HG03039 (cell line): ENCODE measurements around the gene DNAJC19.
"Not testable (repeated sequence)": the region's sequence is repeated elsewhere in the genome, so short reads cannot be mapped to it uniquely, and the experiment has no call there.

Experiments used
- ATAC-seq: cut with Tn5 transposase; IDR thresholded peaks from one replicate; pipeline ENCODE4 v1.9.1; 2021; ENCODE audit warnings: mild to moderate bottlenecking, moderate library complexity; ENCODE audit not compliant: unreplicated experiment

DNAJC19 gene

GRCh38 chr3:180989291-180990163 lies at the start of gene DNAJC19:
TSS of gene DNAJC19 (minus strand) at chr3:180989736. CDS start at chr3:180989602, 134 bp downstream.
- peak; percentile 95 for ATAC-seq

GRCh38 chr3:181030948-181031347 lies 41.4 kb upstream of the DNAJC19 start:
- no peak for ATAC-seq

DNA sequence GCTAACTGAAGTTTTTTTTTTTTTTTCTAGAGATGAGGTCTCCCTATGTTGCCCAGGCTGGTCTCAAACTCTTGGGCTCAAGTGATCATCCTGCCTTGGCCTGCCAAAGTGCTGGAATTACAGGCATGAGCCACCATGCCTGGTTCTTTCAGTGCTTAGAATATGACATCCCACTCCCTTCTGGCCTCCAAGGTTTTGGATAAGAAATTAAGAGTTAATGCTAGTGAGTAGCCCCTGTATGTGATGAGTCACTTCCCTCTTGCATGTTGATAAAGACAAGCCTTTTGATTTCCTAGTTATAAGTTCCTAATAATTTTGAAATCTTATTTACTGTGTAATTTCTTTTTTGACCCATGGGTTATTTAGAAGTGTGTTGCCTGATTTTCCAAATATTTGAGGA lies 35.7 kb upstream of the DNAJC19 start:
- ATAC-seq: no peak

- no peak for ATAC-seq
These were observed 28.2 kb upstream of the DNAJC19 start for GRCh38 chr3:181017690-181018089.

DNA sequence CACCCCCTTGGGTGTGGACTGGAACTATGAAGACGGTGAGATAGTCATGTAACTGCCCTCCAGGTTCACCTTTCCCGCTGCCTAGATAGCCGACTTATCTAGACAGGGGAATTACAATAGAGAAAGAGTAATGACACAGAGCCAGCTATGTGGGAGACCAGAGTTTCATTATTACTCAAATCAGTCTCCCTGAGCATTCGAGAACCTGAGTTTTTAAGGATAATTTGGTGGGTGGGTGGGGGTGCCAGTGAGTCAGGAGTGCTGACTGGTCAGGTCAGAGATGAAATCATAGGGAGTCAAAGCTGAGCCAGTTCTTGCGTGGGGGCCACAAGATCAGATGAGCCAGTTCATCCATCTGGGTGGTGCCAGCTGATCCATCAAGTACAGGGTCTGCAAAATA lies 19.7 kb upstream of the DNAJC19 start:
- no peak for ATAC-seq

DNA sequence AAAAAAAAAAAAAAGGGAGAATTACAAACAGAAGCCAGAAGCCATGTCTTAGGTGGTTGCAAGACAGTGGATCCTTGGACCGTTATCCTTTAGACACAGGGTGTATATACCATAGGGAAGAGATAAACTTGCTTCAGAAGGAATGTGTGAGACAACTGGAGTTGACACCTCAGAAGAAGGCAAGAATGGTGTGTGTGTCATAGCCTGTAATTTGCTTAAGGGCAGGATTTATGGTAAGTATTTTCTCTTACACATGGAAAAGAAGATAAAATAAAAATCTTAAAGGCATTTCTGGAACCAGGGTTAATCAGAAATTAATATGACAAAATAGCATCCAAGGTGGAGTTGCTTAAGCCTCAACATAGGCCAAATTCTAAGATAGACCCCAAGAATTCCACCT lies 19.3 kb upstream of the DNAJC19 start:
- no peak for ATAC-seq

DNA sequence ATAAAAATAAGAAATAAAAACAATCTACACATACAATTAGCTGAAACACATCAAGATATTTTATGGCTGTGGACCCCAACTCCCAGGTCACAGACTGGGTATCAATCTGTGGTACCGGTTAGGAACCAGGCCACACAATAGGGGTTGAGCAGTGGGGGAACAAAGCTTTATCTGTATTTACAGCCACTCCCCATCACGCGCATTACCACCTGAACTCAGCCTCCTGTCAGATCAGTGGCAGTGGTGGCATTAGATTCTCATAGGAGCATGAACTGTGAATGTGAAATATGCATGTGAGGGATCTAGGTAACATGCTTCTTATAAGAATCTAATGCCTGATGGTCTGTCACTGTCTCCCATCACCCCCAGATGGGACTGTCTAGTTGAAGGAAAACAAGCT lies 17.7 kb upstream of the DNAJC19 start:
- ATAC-seq: no peak

DNA sequence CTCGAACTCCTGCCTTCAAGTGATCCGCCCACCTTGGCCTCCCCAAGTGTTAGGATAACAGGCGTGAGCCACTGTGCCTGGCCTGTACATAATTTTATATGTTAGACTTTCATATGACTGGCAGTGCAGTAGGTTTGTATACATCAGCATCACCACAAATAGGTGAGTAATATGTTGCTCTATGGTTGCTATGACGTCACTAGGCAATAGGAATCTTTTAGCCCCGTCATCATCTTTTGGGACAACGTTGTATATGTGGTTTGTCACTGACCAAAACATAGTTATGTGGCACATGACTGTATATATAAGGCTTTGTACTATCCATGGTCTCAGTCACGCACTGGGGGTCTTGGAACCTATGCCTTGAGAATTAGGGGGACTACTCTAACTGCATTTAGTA lies 17.0 kb upstream of the DNAJC19 start:
- ATAC-seq: no peak

- ATAC-seq: not testable (repeated sequence)
These were observed 13.9 kb upstream of the DNAJC19 start for GRCh38 chr3:181003469-181003868.

- not testable (repeated sequence) for ATAC-seq
These were observed 12.8 kb upstream of the DNAJC19 start for GRCh38 chr3:181002331-181002730.

DNA sequence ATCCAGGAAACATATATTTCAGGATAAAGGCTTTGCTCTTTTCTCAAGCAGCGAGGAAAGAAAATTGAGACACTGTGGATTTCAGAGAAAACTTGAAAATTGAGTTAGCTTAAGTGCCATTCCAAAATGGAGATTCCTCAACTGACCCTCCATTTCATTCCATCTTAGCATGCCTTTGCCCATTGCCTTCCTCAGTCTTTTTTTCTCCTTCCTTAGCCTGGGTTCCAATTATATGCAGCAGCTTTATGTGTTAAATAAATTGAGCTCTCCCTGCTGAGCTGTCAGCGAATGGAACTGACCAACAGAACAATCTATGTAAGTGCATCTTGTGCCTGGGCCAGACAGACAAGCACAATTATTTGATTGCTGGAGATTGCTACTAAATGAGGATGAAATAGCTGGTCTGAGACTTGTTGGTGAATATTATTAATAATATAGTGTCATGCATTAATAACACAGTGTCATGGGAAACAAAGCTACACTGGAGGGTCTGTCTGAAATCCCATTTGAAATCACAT lies 6.9 kb upstream of the DNAJC19 start:
- ATAC-seq: no peak

- ATAC-seq: no peak
These were observed 969 bp upstream of the DNAJC19 start for GRCh38 chr3:180990505-180990904.

DNA sequence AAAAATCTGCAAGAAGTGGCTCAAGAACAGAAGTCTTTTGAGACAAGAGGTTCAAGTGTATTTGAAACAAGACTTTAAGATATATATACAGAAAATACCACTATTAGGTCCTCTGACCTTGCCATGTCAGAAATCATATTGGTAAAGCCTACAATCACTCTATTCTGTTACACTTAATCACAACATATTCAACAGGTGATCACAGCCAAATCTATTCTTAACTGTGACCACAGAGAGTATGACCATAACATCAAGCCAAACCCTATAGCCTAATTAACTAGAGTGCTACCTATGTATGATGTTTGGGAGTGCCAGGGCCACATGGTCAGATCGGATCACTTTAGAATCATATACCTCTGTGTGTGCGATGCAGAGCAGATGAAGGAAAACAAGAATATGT lies 2.2 kb downstream of the DNAJC19 start:
- ATAC-seq: no peak

- ATAC-seq: not testable (repeated sequence)
These were observed 3.2 kb downstream of the DNAJC19 start for GRCh38 chr3:180986366-180986765.

GRCh38 chr3:180983136-180983535 lies 6.4 kb downstream of the DNAJC19 start:
- no peak for ATAC-seq

GRCh38 chr3:180981912-180982311 lies 7.6 kb downstream of the DNAJC19 start:
- no peak for ATAC-seq

GRCh38 chr3:180980611-180981010 lies 8.9 kb downstream of the DNAJC19 start:
- no peak for ATAC-seq

DNA sequence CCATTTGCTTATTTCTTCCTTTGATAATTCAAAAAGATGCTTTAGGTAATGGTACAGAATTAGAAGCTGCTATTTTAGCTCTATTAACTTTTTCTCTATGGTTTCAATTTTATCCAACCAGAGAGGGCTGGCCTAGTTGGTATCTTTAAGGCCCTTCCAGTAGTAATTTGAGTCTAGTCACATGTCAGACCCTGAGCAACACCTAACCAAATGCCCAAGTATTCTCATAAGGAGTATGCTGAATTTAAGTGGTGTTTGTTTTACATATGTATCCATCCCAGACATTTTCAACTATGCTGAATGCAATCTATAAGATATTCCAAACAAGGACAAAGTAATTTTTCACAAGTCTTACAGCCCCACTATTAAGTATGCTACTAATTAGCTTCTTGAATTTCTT lies 9.6 kb downstream of the DNAJC19 start:
- no peak for ATAC-seq

GRCh38 chr3:180977498-180977897 lies 12.0 kb downstream of the DNAJC19 start:
- ATAC-seq: no peak

DNA sequence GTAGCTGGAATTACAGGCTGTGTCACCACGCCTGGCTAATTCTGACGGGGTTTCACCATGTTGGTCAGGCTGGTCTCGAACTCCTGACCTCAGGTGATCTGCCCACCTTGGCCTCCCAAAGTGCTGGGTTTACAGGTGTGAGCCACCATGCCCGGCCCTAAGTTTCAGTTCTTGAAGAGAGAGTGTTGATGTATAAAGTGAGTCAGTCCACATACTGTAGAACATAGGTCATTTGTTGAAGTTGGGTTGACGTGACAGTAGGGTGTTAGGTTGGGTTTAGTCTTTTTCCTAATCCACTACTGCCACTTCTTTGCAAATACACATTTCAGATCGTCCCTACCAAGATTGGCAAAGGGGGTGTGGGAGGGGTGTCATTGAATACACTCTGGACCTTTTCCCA lies 15.2 kb downstream of the DNAJC19 start:
- no peak for ATAC-seq

- ATAC-seq: no peak
These were observed 16.0 kb downstream of the DNAJC19 start for GRCh38 chr3:180973543-180973942.

DNA sequence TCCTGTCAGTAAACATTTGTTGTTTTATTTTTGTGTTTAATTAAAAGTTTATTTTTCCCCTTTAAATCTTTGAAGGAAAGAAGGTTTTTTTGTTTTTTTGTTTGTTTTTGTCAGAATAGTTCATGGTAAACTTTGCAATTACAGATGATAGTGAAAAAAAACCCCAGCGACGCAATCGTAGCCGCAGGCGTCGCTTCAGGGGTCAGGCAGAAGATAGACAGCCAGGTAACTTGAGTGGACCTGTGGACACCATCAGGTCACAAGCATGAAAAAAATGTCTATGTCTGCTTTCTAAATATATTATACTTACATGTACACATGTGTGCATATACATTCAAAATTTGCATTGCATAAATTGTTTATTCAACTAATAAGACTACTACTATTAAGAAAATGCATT lies 18.6 kb downstream of the DNAJC19 start:
- no peak for ATAC-seq

DNA sequence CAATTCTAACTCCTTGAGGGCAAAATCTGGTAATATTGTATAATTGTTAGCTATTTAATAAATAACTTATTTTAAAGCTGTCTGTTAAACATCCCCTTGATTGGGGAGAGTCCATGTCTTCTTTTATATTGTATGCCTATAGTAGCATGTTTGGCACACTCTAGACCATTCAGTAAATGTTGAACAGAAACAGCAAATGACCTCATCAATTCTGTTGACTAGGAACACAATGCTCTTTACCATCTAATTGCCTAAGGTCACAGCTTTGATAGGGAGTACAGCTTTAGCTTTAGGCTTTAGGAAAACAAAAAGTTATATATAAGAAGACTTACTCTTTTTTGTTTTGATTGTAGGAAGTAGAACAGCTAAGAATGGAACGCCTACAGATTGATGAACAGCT lies 27.0 kb downstream of the DNAJC19 start:
- no peak for ATAC-seq
